HL-60 (cell line): Measurements from ENCODE around the gene KCNH1.

Experiments
- CTCF ChIP-seq: IDR thresholded peaks from one replicate; pipeline ENCODE4 v1.5.1; 2011; ENCODE audit warnings: low read length, control low read depth, inconsistent platforms; ENCODE audit not compliant: insufficient read depth
- GABPA ChIP-seq: IDR thresholded peaks from 2 replicates; pipeline ENCODE4 v1.6.1; 2012; ENCODE audit warnings: low read depth
- POLR2AphosphoS5 ChIP-seq: IDR thresholded peaks from 2 replicates; pipeline ENCODE4 v1.6.1; 2012; ENCODE audit warnings: low read depth

- TF ChIP-seq POLR2AphosphoS5: no peak
- TF ChIP-seq GABPA: no peak
- no peak for TF ChIP-seq CTCF
Measured at GRCh38 chr1:210635108-210635507, 498.8 kb downstream of the KCNH1 start.
